GM12878 (cell line): ENCODE measurements around the gene NID1.

Experiments used
- BCLAF1 ChIP-seq: fragments of 450-650 bp; IDR thresholded peaks from 2 replicates; pipeline ENCODE4 v1.6.1; 2017; ENCODE audit warnings: antibody characterized with exemption, mild to moderate bottlenecking, moderate library complexity
- EZH2 ChIP-seq: IDR thresholded peaks from 2 replicates; pipeline ENCODE4 v1.6.1; 2012; ENCODE audit warnings: low read depth, mild to moderate bottlenecking, control low read depth, inconsistent platforms, low read length, borderline replicate concordance; ENCODE audit not compliant: control insufficient read depth
- FOS ChIP-seq: IDR thresholded peaks from 3 replicates; pipeline ENCODE4 v1.6.1; 2011; ENCODE audit warnings: borderline replicate concordance; ENCODE audit not compliant: insufficient read length; ENCODE audit errors: extremely low read depth
- HCFC1 ChIP-seq: fragments of 150-350 bp; IDR thresholded peaks from 2 replicates; pipeline ENCODE4 v1.6.1; 2014; ENCODE audit warnings: low read length
- NFYB ChIP-seq: IDR thresholded peaks from 2 replicates; pipeline ENCODE4 v1.6.1; 2011; ENCODE audit warnings: low read depth, mild to moderate bottlenecking, low read length, improper control_type of control experiment, moderate library complexity; ENCODE audit not compliant: insufficient read depth
- POLR2A ChIP-seq: IDR thresholded peaks from 2 replicates; pipeline ENCODE4 v1.6.1; 2011; ENCODE audit warnings: low read depth, mild to moderate bottlenecking, low read length
- POLR2AphosphoS5 ChIP-seq: IDR thresholded peaks from 2 replicates; pipeline ENCODE4 v1.6.1; 2011; ENCODE audit warnings: mild to moderate bottlenecking, low read length, inconsistent platforms
- RB1 ChIP-seq: fragments of 450-650 bp; formaldehyde crosslinking; IDR thresholded peaks from 2 replicates; pipeline ENCODE4 v1.6.1; 2017; ENCODE audit warnings: mild to moderate bottlenecking, borderline replicate concordance
- TF ChIP-seq, protein P1 (sequence below): IDR thresholded peaks from 2 replicates; pipeline ENCODE4 v1.6.1; 2011; ENCODE audit warnings: low read depth, low read length, improper control_type of control experiment, borderline replicate concordance
- TF ChIP-seq, protein P2 (sequence below), 3 experiments: IDR thresholded peaks in 2 of 3; conservative IDR thresholded peaks in 1 of 3; 2 replicates each; pipeline ENCODE4 v1.5.1; 2011; ENCODE audit warnings: low read depth in 3 of 3, low read length in 3 of 3, mild to moderate bottlenecking in 3 of 3, control low read depth in 2 of 3, moderate library complexity in 2 of 3, inconsistent platforms in 1 of 3, mixed read lengths in 1 of 3; ENCODE audit not compliant: control insufficient read depth in 2 of 3, insufficient read depth in 1 of 3; ENCODE audit errors: extremely low read depth in 1 of 3

DNA sequence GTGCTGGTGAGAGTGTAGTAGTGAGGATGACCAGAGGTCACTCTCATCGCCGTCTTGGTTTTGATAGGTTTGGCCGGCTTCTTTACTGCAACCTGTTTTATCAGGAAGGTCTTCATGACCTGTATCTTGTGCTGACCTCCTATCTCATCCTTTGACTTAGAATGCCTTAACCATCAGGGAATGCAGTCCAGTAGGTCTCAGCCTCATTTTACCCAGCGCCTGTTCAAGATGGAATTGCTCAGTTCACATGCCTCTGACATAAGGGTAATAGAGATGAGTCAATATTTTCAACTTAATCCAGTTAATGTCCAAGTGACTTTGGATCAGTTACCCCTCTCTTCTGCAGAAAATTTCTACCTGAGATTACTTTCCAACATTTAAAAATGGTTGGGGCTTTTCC is 4.6 kb downstream of the NID1 start:
- TF ChIP-seq POLR2A (no peak), RB1 (no peak), EZH2 (no peak), POLR2AphosphoS5 (no peak), FOS (no peak), BCLAF1 (no peak), HCFC1 (no peak), NFYB (no peak)
- TF ChIP-seq, protein P1, sequence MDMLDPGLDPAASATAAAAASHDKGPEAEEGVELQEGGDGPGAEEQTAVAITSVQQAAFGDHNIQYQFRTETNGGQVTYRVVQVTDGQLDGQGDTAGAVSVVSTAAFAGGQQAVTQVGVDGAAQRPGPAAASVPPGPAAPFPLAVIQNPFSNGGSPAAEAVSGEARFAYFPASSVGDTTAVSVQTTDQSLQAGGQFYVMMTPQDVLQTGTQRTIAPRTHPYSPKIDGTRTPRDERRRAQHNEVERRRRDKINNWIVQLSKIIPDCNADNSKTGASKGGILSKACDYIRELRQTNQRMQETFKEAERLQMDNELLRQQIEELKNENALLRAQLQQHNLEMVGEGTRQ: no peak
- TF ChIP-seq, protein P2, sequence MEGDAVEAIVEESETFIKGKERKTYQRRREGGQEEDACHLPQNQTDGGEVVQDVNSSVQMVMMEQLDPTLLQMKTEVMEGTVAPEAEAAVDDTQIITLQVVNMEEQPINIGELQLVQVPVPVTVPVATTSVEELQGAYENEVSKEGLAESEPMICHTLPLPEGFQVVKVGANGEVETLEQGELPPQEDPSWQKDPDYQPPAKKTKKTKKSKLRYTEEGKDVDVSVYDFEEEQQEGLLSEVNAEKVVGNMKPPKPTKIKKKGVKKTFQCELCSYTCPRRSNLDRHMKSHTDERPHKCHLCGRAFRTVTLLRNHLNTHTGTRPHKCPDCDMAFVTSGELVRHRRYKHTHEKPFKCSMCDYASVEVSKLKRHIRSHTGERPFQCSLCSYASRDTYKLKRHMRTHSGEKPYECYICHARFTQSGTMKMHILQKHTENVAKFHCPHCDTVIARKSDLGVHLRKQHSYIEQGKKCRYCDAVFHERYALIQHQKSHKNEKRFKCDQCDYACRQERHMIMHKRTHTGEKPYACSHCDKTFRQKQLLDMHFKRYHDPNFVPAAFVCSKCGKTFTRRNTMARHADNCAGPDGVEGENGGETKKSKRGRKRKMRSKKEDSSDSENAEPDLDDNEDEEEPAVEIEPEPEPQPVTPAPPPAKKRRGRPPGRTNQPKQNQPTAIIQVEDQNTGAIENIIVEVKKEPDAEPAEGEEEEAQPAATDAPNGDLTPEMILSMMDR (IDR thresholded peaks at IDR 0.05 in 2 of 3, conservative IDR thresholded peaks at IDR 0.05 in 1 of 3; ENCODE audit: control insufficient read depth in 2 of 3, extremely low read depth in 1 of 3, insufficient read depth in 1 of 3, low read depth in 3 of 3, low read length in 3 of 3): no peak
